ENCODE data around the gene RAB3A. TPM values are rescaled to one million over a fixed set of nuclear protein-coding genes. Genes with fewer than 3 reads are reported as not detected.

The RAB3A gene
- total RNA-seq, 1 donor from 2014 or later = 3.1 TPM

DNA sequence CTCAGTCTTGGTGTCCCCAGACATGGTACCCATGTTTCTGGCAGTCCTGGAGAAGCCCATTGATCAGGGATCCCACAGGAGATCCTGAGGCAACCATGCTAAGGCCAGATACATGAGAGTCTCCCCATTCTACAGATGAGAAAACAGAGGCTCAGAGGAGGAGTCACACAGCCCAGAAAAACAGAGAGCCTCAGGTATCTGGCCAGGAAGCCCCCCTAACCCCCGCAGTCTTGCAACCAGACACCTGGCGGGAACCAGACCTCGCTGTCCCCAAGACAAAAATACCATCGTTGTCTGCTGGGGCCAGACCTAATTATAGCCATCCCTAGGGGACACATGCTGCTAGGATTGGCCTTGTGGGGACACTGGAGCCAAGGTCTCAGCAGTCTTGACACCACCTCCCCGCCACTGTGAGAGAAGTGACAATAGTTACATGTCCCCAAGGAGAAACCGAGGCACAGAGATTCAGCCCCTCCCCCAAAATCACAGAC is 24.0 kb upstream of the RAB3A start:
- H3K4me3 Mint-ChIP-seq (ENCODE audit: unreplicated experiment) = no peak overlapping the region
- H3K9me3 Mint-ChIP-seq (ENCODE audit: unreplicated experiment) = no peaks in the 10 kb centered on the region
- no peak for TF ChIP-seq CTCF (IDR thresholded peaks at IDR 0.05; ENCODE audit: unreplicated experiment)
- H3K4me1 Mint-ChIP-seq (ENCODE audit: unreplicated experiment) = peaks cover 13% of the 10 kb centered on the region
- H3K36me3 Mint-ChIP-seq (ENCODE audit: low read depth, unreplicated experiment) = no peaks in the 10 kb centered on the region
- no peak overlapping the region for H3K27ac Mint-ChIP-seq (ENCODE audit: unreplicated experiment)
- H3K27me3 Mint-ChIP-seq (ENCODE audit: unreplicated experiment) = peaks cover 14% of the 10 kb centered on the region
- DNase-seq (ENCODE audit: low spot score) = no peak

DNA sequence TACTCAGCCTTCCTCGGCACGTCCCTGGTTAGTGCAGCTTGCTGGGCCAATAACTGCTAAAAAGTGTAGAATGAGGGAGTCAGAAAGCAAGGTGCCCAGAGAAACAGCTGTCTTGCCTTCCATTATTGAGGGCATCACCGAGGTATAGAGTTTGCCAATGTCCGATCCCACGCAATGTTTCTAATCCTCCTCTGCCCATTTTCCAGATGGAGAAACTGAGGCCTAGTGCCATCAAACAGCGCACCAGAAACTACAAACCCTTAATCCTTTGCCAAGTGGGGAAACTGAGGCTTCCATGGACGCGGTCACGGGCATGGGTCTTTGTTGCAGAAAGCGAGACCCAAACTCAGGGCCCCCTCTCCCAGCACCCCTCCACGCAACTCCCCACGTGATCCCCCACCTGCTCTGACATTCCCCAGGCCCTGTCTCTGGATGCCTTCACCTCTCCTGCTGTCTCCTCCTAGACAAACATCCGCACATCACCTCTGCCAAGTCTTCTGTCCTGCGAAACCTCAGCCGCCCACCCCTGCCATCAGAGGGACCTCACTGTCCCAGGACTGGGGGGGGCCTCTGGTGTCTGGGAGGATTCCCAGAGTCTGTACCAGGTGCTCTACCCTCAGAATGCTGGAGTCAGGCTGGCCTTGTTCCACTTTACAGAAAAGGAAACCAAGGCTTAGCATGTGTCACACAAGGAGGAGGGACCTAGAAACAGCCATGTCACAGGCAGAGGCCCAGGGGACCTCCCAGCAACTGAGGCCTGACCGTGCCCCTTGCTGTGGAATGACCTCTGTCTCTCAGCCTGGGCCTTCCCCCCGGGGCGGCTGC is 23.3 kb upstream of the RAB3A start:
- Mint-ChIP-seq H3K27ac (ENCODE audit: unreplicated experiment) (no peak overlapping the region), H3K4me1 (ENCODE audit: unreplicated experiment) (peaks cover 8% of the 10 kb centered on the region), H3K27me3 (ENCODE audit: unreplicated experiment) (peaks cover 11% of the 10 kb centered on the region), H3K36me3 (ENCODE audit: low read depth, unreplicated experiment) (no peaks in the 10 kb centered on the region), H3K4me3 (ENCODE audit: unreplicated experiment) (peak overlapping the region; percentile 47), H3K9me3 (ENCODE audit: unreplicated experiment) (no peaks in the 10 kb centered on the region)
- no peak for DNase-seq (ENCODE audit: low spot score)
- no peak for TF ChIP-seq CTCF (IDR thresholded peaks at IDR 0.05; ENCODE audit: unreplicated experiment)

GRCh38 chr19:18225702-18226468 is 22.0 kb upstream of the RAB3A start, which contains the start of gene PDE4C:
PDE4C (minus strand) TSS chr19:18226438; CDS start chr19:18226415, 23 bp downstream.
- H3K36me3 Mint-ChIP-seq (ENCODE audit: low read depth, unreplicated experiment) = no peaks in the 10 kb centered on the region
- H3K27me3 Mint-ChIP-seq (ENCODE audit: unreplicated experiment) = peaks cover 13% of the 10 kb centered on the region
- H3K9me3 Mint-ChIP-seq (ENCODE audit: unreplicated experiment) = no peaks in the 10 kb centered on the region
- peaks cover 7% of the 10 kb centered on the region for H3K4me1 Mint-ChIP-seq (ENCODE audit: unreplicated experiment)
- no peak for TF ChIP-seq CTCF (IDR thresholded peaks at IDR 0.05; ENCODE audit: unreplicated experiment)
- H3K27ac Mint-ChIP-seq (ENCODE audit: unreplicated experiment) = no peak within 1 kb of the TSS
- peak; percentile 16 for DNase-seq (ENCODE audit: low spot score)
- H3K4me3 Mint-ChIP-seq (ENCODE audit: unreplicated experiment) = peak within 1 kb of the TSS; percentile 47

- DNase-seq (ENCODE audit: low spot score) = no peak
- no peak overlapping the region for H3K4me3 Mint-ChIP-seq (ENCODE audit: unreplicated experiment)
- H3K27ac Mint-ChIP-seq (ENCODE audit: unreplicated experiment) = no peak overlapping the region
- H3K36me3 Mint-ChIP-seq (ENCODE audit: low read depth, unreplicated experiment) = no peaks in the 10 kb centered on the region
- peaks cover 7% of the 10 kb centered on the region for H3K4me1 Mint-ChIP-seq (ENCODE audit: unreplicated experiment)
- no peaks in the 10 kb centered on the region for H3K9me3 Mint-ChIP-seq (ENCODE audit: unreplicated experiment)
- no peak for TF ChIP-seq CTCF (IDR thresholded peaks at IDR 0.05; ENCODE audit: unreplicated experiment)
- peaks cover 16% of the 10 kb centered on the region for H3K27me3 Mint-ChIP-seq (ENCODE audit: unreplicated experiment)
Observed at GRCh38 chr19:18225355-18225701, 21.5 kb upstream of the RAB3A start.
